Fibroblast of lung (primary cell): ENCODE measurements around the gene EIF3D.

ENCODE experiments used
- EZH2 ChIP-seq: IDR thresholded peaks from 2 replicates; pipeline ENCODE4 v1.5.1; 2012; ENCODE audit warnings: low read length, control low read depth, mild to moderate bottlenecking; ENCODE audit errors: missing control alignments
- TF ChIP-seq, protein P1 (sequence below), 2 donors: IDR thresholded peaks in 1 of 2; conservative IDR thresholded peaks in 1 of 2; 1 replicate in 1 of 2; 2 replicates in 1 of 2; pipeline ENCODE4 v1.5.1; 2011 to 2012; ENCODE audit warnings: low read length in 2 of 2, control low read depth in 1 of 2, inconsistent platforms in 1 of 2, low read depth in 1 of 2, mild to moderate bottlenecking in 1 of 2

DNA sequence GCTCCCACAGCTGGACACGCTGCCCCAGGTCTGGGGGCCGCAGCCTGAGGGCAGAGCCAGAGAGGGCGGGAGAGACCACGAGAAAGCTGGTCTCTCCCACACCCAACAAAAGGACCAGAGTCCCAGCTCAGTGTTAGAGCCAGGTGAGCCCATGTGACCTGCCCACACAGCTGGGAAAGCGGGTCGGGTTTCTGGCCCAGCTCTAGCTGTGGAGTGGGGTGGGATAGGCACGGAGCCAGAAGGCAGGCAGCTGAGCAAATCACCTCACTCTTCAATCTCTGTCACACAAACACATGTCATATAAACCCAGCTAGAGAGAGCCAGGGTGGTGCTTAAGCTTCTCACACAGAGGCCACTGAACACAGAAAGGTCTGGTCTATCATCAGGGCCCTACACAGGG lies 7.8 kb upstream of the EIF3D start:
- TF ChIP-seq, protein P1, sequence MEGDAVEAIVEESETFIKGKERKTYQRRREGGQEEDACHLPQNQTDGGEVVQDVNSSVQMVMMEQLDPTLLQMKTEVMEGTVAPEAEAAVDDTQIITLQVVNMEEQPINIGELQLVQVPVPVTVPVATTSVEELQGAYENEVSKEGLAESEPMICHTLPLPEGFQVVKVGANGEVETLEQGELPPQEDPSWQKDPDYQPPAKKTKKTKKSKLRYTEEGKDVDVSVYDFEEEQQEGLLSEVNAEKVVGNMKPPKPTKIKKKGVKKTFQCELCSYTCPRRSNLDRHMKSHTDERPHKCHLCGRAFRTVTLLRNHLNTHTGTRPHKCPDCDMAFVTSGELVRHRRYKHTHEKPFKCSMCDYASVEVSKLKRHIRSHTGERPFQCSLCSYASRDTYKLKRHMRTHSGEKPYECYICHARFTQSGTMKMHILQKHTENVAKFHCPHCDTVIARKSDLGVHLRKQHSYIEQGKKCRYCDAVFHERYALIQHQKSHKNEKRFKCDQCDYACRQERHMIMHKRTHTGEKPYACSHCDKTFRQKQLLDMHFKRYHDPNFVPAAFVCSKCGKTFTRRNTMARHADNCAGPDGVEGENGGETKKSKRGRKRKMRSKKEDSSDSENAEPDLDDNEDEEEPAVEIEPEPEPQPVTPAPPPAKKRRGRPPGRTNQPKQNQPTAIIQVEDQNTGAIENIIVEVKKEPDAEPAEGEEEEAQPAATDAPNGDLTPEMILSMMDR (conservative IDR thresholded peaks at IDR 0.05 in 1 of 2, IDR thresholded peaks at IDR 0.05 in 1 of 2; ENCODE audit: low read depth in 1 of 2, low read length in 2 of 2) = no peak
- no peak for TF ChIP-seq EZH2
